Pulmonary artery endothelial cell (primary cell): Measurements from ENCODE around the gene ZNF546. TPM values are rescaled to one million over a fixed set of nuclear protein-coding genes. Genes with fewer than 3 reads are reported as not detected.
"Not testable (repeated sequence)": the region's sequence is repeated elsewhere in the genome, so short reads cannot be mapped to it uniquely, and the experiment has no call there.

Experiments used
- DNase-seq: peaks from one replicate; pipeline ENCODE4 v3.0.0-alpha.2; 2011; ENCODE audit warnings: low read depth, low spot score
- total RNA-seq: library from RNA; depleted of rRNA; stranded (reverse); fragments of >200 nt; gene quantifications from 2 replicates; pipeline ENCODE4 v1.2.3, GENCODE V29; 2014

The ZNF546 gene
- 2.0 and 6.5 TPM in 2 replicates for total RNA-seq

GRCh38 chr19:39996811-39997637, at the start of gene ZNF546:
TSS of gene ZNF546 (plus strand) at chr19:39997060. CDS start at chr19:39998327, 1,267 bp downstream.
- peak; percentile 73 for DNase-seq

GRCh38 chr19:39949026-39949747, 47.7 kb upstream of the ZNF546 start:
- DNase-seq, result no peak

GRCh38 chr19:39951065-39951650, 45.7 kb upstream of the ZNF546 start:
- DNase-seq, result no peak

GRCh38 chr19:39951686-39952085, 45.2 kb upstream of the ZNF546 start:
- no peak for DNase-seq

- DNase-seq, result no peak
These were observed 42.9 kb upstream of the ZNF546 start for GRCh38 chr19:39953915-39954314.

- not testable (repeated sequence) for DNase-seq
These were observed 39.0 kb upstream of the ZNF546 start for GRCh38 chr19:39957886-39958285.

GRCh38 chr19:39958942-39959341, 37.9 kb upstream of the ZNF546 start:
- DNase-seq, result not testable (repeated sequence)

- DNase-seq, result not testable (repeated sequence)
These were observed 37.5 kb upstream of the ZNF546 start for GRCh38 chr19:39959407-39959806.

- DNase-seq, result no peak
These were observed 33.0 kb upstream of the ZNF546 start for GRCh38 chr19:39963898-39964297.

GRCh38 chr19:39966617-39967016, 30.2 kb upstream of the ZNF546 start:
- no peak for DNase-seq

GRCh38 chr19:39967561-39967960, 29.3 kb upstream of the ZNF546 start:
- no peak for DNase-seq

GRCh38 chr19:39968789-39969188, 28.1 kb upstream of the ZNF546 start:
- no peak for DNase-seq

- no peak for DNase-seq
These were observed 27.6 kb upstream of the ZNF546 start for GRCh38 chr19:39969266-39969665.

- DNase-seq, result no peak
These were observed 27.0 kb upstream of the ZNF546 start for GRCh38 chr19:39969681-39970424.

GRCh38 chr19:39970425-39970674, 26.5 kb upstream of the ZNF546 start:
- no peak for DNase-seq

GRCh38 chr19:39970675-39971379, 26.0 kb upstream of the ZNF546 start, which contains the start of gene PSMC4:
TSS of gene PSMC4 (plus strand) at chr19:39971165. CDS start at chr19:39971203, 38 bp downstream.
- DNase-seq, result peak; percentile 97

- no peak for DNase-seq
These were observed 25.4 kb upstream of the ZNF546 start for GRCh38 chr19:39971380-39972035.

- no peak for DNase-seq
These were observed 22.3 kb upstream of the ZNF546 start for GRCh38 chr19:39974377-39975155.

- DNase-seq, result no peak
These were observed 14.0 kb upstream of the ZNF546 start for GRCh38 chr19:39982883-39983282.
